Femur (tissue), 1 donor: ENCODE results near the gene CYP46A1.
"Not testable (repeated sequence)": the region's sequence is repeated elsewhere in the genome, so short reads cannot be mapped to it uniquely, and the experiment has no call there.

ENCODE experiments used
- DNase-seq: peaks from one replicate; pipeline ENCODE4 v3.0.0-alpha.2; 2017

CYP46A1 gene

DNA sequence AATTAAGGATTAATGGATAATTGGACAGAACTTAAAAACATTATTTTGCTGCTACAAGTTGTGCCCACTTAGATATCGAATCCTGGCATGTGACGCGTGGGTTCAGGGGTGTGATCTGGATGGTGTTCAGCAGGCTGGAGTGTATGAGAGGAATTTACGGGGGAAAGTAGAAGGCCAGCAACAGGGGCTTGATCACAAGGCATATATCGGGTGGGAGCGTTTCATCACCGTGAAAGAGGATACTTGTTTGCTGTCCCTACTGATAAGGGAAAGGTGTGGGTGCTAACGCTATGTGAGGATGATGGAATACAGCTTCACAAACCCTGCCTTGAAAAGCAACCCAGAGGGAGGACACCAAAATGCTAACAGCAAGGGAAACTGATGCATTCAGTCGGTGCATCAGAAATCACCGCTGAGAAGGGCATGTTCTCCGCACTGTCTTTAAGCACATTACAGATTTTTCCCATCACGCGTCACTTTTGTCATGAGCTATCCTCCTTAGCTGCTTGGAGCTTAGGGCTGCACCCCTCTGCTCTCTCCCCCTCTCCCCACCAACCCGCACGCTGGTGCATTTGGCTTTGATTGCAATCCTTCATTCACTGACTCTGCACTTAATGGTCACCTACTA, 25.8 kb upstream of the CYP46A1 start:
- no peak for DNase-seq

DNA sequence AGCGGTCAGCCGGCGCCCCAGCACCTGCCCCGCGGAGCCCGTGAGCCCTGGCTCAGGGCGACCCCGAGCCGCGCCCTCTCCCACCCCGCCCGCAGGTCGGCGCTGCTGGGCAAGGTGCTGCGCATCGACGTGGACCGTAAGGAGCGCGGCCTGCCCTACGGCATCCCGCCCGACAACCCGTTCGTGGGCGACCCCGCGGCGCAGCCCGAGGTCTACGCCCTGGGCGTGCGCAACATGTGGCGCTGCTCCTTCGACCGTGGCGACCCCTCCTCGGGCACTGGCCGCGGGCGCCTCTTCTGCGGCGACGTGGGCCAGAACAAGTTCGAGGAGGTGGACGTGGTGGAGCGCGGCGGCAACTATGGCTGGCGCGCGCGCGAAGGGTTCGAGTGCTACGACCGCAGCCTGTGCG, 24.8 kb upstream of the CYP46A1 start:
- DNase-seq = no peak

DNA sequence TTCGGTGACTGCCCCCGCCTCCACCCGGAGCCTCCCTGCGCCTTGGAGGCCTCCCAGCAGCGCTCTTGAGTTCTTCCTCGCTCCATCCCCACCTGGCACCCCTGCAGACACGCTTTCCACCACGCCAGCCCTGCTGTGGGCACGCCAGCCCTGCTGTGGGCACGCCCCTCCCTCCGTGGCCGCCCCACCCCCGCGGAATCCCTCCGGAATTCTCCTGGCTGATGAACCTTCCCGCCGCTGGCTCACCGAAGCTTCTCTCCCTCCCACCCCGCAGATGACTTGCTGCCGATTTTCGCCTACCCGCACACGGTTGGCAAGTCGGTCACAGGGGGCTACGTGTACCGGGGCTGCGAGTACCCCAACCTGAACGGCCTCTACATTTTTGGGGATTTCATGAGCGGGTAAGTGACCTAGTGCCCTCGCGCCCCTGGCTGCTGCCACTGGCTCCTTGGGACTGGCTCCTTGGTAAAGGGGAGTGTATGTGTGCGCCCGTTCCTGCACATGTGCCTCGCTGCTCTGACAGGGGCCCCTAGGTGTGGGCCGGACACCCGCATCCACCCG, 24.0 kb upstream of the CYP46A1 start:
- DNase-seq = no peak

DNA sequence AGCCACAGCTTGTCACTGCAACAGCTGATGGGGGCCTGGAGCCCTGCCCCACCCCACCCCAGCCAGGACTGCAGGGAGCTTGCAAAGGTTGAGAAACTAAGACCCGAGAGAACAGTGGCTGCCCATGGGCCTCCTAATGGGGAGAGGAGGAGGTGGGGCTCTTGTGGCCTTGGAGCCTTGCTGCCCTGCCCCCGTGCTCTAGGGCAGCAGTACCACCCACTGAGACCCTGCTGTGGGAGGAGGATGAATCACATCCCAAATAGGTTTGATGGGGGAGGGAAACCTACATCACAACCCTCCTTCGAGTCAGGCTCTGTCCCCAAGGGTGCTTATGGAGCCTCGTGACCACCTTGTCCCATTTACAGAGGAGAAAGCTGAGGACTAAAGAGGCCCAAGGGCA, 23.3 kb upstream of the CYP46A1 start:
- DNase-seq = no peak

DNA sequence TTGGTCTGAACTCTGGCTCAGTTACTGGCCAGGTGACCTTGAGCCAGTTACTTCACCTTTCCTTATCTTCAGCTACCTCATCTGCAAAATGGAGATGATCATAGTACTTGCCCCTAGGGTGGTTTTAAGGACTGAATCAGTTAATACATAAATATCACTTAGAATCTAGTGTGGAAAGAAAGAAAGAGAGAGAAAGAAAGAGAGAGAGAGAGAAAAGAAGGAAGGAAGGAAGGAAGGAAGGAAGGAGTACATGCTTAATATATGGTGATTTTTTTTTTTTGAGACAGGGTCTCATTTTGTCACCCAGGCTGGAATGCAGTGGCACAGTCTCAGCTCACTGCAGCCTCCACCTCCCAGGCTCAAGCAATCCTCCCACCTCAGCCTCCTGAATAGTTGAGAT, 22.9 kb upstream of the CYP46A1 start:
- not testable (repeated sequence) for DNase-seq

DNA sequence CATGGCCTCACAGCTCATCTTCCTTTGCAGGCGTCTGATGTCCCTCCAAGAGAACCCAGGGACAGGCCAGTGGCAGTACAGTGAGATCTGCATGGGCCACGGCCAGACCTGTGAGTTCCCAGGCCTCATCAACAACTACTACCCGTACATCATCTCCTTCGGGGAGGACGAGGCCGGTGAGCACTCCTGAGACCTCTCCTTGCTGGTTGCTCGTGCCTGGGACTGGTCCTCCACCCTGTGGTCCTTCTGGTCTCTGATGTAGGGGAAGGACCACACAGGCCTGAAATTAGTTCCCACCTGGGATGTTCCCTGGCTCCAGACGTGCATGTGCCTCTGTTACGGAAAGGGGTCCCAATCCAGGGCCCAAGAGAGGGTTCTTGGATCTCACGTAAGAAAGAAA, 21.3 kb upstream of the CYP46A1 start:
- no peak for DNase-seq

DNA sequence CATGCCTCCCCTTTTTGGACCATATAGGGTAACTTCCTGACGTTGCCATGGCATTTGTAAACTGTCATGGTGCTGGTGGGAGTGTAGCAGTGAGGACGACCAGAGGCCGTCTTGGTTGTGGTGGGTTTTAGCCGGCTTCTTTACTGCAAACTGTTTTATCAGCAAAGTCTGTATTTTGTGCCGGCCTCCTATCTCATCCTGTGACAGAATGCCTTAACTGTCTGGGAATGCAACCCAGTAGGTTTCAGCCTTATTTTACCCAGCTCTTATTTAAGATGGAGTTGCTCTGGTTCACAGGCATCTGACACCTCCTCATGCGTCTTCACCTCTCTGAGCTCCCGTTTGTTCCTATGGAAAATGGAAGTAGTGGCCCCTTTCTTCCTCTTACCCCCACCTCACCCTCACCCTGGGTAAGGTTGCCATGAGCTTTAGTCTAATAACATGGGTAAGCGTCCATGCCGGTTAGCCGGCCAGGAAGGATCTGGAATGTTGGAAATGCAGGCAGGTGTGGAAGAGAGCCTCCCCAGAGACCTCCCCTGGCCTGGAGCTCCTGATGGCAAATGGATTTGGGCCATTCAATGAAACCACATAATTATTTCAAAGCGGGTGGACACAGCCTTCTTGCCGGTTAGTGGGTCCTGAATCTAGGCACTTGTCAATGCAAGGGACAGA, 20.6 kb upstream of the CYP46A1 start:
- DNase-seq = no peak

DNA sequence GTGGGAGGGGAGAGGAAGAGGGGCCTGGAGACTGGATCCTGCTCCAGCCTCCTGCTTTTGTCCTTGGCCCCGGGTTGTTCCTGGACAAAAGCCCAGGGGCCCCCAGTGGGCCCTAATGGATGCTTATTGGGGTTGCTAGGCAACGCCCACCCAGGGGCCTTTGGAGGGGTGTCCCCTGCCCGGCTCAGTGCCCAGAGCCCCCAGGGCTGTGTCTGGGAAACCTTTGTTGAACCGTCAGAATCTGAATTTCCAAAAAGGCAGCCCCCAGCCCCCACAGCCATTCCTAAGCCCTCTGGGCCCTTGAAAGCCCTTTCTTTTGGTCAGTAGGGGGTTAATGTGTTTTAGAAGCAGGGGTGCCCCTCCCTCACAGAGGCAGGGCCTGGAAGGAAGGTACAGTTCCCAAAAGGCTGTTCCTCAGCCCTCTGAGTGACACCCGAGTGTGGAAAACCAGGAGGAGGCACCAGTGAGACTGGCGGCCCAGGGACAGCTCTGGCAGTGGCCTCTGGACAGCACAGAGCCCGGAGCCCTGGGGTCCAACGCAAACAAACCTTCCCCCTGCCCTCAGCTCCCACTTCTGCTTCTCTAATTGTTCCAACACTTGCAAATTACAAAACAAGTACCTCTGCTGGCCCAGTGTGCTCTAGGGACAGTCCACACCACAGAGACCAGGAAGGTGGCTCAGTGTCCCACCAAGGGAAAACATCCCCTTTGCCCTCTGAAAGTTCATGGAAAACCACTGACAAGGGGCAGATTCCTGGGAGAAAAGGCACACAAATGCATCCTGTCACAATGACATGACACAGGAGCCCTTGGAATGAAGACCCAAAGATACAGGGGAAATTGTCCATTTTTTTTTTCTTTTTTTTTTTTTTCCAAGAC, 19.8 kb upstream of the CYP46A1 start:
- peak; percentile 19 for DNase-seq

DNA sequence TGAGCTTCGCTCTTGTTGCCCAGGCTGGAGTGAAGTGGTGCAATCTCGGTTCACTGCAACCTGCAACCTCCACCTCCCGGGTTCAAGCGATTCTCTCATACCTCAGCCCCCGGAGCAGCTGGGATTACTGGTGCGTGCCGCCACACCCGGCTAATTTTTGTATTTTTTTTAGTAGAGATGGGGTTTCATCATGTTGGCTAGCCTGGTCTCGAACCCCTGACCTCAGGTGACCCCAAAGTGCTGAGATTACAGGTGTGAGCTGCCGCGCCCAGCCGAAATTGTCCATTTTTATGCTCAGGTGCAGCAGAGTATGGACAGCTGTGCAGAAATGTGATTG, 19.2 kb upstream of the CYP46A1 start:
- no peak for DNase-seq

DNA sequence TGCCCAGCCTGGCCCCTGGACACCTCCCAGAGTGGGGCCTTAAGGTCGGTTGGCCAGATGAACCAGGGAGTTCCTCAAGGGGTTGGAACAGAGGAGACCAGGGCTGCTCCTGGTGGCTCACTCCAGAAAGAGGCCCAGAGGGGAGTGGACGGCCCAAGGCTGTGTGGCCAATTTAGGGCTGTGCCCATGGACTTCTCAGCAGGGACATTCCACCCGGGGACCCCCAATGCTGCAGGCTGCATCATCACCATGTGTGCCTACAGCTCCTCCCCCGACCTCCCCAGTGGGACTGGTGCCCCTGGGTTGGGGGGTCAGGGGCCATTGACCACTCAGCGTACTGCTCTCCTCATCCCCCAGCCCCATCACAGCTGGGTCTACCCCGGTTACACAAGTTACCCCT, 17.6 kb upstream of the CYP46A1 start:
- DNase-seq = no peak

DNA sequence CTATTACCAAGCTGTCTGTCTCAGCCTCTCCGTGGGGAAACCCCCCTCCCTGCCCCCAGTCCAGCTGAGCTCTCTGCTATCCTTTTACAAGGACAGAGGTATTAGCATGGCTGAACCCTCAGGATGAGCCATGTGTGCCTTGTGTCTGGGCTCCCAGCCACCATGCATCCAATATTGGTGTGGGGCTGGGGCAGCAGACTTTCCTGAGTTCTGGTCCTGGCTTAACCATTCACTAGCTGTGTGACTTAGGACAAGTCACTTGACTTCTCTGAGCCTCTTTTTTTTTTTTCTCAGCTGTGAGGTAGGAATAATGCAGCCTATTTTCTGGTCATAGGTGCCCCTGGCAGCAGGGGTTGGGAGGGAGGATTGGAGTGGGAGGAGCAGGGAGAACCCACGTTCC, 17.1 kb upstream of the CYP46A1 start:
- DNase-seq = no peak

DNA sequence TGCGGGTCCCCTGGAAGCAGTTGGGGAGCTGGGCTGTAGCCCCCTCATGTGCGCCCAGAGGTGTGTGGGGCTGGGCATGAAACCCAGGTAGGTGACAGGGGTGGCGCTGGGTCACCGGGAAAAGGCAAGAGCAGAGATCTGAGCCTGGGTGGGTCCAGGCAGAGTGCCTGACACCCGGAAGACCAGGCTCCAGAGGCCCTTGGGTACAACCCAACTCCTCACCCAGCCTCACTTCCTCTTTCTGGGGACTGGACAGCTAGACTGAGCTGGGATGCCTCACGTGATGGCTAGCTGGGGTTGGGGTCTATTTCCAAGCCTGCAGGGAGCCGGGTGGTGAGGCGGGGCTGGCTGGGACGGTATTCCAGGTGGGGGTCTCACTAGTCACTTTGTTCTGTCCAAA, 16.3 kb upstream of the CYP46A1 start:
- DNase-seq = no peak

DNA sequence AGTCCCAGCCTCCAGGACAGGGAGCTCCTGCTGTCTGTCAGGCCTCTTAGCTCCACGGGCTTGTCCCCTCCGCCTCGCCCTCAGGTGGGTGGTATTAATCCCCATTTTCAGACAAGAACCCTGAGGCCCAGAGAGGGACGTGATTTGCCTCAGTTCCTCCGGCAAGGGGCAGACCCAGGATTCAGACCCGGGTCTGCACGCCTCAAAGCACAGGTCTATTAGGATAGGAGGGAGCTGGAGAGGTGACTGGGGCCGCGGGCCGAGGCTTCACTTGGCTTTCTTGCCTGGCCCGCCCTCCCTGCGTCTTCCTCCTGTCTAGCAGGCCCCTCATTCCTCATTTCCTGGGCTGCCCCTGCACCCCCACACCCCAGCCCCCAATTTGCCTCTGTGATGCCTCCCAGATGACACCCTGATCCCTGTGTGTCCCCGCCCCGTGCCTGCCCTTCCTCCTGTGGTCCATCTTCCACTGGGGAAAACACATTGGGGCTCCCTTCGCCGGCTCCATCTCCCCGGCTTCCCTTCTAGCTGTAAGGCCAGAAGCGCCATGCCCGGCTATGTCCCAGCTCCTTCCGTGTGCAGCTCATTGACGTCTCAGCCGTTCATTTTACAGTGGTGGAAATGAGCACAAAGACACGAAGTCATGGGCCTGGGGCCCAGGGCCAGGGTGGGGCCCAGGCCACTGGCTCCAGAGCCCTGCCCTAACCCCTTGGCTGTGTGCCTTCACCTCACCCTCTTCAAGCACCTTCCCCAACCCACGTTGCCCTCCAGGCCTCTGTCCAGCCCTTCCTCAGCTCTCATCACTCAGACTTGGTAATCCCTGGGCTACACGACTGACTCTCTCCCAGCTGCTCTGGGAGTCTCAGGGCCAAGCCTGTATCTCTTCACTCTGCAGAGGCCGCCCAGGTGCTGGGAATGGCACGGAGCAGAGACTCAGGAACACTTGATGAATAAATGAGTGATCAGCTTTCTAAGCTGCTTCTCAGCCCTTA, 15.5 kb upstream of the CYP46A1 start:
- DNase-seq = no peak

DNA sequence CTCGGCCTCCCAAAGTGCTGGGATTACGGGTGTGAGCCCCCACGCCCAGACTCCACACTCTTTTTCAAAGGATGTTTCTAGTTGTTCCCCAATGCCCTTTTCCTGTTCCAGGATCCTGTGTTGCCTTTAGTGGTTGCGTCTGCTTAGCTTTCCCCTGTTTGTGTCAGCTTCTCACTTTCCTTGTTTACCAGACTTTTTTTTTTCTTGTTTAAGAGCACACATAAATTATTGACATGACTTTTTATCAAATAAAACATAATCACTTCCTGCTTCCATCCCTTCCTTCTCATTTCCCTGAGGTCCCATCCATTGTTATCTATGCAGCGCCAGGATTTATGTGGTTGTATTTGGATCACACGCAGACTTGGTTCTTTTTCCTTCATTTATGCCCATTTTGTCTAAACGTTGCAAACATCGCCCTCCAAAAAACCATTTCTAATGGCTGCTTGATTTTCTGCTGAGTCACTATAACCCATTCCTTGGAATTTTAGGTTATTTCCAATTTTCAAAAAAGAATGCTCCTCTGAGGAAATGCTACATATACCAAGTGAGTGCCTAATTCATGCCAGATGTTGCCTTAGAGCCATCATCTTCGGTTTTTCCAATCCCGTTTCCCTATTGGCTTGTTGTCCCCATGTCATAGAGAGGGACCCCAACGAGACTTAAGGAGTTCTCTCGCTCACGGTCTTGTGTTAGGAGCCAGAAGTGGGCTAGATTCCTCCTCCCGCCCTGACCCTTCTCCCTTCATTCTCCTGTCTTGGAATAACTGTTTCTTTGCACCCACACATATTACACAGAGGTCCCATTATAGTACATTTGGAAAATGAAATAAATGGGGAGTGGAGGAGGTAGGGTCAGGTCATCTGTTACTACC, 13.5 kb upstream of the CYP46A1 start:
- DNase-seq = no peak

DNA sequence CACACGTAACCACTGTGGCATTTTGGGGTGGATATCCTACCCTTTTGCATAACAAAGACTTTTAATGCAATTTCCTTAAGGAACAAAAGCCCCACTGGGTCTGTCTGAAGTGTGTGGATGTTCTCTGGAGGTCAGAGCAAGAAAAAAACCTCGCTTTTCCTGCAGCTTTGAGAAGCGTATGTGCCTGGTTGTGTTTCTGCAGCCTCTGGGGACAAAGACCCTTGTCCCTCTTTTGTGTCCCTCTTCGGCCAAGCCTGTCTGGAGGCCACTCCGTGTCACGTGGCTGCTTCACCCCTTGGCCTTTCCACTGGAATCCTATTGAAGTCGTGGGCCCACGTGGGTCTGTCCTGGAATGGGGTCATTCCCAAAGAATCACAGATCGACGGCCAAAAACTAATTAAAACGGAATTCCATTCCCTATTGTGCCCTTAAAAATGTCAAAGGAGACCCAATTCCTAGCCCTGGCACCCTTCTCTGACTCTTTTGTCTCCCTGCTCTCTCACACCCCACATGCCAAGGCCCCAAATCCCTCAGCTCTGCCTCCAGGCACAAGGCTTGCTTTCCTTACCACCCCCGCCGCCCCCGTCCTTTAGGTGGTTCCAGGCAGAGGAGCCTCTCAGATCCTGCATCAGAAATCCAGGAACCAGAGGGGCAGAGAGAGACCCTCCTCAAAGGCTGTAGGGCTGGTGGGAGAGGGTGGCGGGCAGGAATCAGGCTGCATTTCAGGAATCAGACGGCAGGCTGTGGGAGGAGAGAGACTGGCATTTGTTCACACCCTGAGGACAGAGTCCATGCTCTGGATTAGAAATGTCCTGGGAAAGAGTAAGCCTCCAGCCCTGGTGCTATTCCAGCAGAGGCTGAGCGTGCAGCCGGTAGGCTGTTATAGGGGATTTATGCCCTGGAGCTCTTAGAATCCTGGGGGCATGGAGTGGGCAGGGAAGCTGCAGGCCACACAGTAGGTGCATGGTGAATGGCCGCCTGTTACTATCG, 12.6 kb upstream of the CYP46A1 start:
- DNase-seq = no peak

DNA sequence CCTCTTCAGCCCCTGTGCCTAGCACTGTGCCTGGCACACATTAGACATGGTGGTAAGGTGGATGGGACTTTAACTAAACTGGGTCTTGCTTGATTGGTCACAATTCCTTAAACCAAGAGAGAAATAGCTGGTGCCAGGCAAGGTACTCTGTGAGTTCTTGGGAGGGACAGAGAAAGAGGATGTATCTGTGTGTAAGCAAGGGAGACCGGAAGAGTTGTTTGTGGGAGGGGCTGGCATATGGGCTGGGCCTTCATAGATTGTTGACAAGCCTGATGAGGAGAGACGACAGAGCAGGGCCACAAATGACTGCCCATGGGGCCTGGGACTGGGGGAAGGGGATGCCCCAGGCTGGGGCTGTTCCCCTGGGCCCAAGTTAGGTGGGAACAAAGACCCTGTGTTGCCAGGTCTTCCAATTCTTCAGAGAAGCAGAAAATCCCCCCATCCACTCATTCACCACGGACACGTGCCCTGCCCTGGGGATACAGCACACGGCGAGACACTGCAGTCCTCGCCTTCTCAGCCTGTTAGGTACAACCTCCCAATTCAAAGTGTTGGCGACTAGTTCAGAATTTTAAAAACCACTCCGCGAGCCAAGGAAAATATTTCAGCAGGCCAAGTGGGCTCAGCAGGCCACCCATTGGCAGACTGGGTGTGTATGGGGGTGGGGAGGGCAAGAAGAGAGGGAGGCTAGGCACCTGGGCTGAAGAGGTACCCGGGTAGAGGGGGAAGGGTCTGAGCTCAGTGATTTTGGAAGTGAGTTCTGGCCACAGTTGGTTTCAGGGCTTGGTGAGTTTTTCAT, 11.4 kb upstream of the CYP46A1 start:
- DNase-seq = no peak

DNA sequence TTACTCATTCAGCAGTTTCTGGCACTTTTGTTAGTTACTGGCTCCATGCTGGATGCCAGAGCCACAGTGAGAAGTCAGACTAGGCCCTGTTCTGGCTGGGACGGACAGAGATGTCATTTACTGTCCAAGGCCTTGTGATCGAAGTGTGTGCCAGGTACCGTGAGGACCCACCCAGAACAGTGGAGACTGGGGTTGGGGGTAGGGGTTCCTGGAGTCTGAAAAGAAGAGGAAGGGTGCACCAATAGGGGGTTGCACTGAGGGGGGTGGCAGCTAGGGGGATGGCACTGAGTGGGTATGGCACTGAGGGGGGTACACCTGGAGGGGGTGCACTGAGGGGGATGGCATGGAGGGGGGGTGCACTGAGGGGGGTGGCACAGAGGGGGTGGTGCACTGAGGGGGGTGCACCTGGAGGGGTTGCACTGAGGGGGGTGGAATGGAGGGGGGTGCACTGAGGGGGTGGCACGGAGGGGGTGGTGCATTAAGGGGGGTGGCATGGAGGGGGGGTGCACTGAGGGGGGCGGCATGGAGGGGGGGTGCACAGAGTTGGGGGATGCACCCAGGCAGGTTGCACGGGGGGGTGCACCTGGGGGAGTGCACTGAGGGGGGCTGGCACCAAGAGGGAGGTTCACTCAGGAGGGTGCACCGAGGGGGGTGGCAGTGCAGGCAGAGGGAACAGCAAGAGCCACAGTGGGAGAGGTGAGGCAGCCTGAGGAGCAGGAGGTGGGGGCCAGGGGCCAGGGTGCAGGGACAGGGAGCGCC, 10.6 kb upstream of the CYP46A1 start:
- DNase-seq = no peak

DNA sequence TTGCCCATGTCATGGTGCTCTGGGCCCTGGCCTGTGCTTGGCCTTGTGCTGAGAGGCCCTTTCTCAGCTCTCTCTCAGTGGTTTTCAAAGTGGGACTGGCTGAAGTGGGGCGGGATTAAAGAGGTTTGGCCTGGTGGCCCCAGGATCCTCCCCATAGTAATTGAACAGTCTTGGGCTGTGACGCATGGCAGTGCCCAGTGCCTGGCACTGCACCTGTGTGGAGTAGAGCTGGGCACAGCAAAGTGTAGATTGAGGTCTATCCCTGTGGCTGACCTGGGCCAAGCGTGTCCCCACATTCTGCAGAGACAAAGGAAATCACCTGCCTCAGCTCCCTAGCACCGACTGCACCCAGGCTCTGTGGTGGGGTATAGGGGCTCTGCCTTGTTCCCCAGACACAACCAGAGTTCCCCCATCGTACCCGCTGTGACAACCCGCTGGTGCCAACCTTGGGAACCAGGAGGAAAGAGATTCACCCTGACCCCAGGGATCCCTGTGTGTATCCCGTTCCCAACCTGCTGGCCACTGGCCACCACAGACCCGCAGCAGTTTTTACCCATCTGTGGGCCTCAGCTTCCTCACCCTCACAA, 9.9 kb upstream of the CYP46A1 start:
- no peak for DNase-seq
